Measurements from ENCODE around the gene SLC12A2. TPM values are rescaled to one million over a fixed set of nuclear protein-coding genes. Genes with fewer than 3 reads are reported as not detected.
A peak's percentile ranks its signal among the peaks of the same experiment; 100 is the strongest.

Gene SLC12A2
- total and polyA plus RNA-seq, 7 donors, result 2.8 to 55.9 (median 49.6) TPM

DNA sequence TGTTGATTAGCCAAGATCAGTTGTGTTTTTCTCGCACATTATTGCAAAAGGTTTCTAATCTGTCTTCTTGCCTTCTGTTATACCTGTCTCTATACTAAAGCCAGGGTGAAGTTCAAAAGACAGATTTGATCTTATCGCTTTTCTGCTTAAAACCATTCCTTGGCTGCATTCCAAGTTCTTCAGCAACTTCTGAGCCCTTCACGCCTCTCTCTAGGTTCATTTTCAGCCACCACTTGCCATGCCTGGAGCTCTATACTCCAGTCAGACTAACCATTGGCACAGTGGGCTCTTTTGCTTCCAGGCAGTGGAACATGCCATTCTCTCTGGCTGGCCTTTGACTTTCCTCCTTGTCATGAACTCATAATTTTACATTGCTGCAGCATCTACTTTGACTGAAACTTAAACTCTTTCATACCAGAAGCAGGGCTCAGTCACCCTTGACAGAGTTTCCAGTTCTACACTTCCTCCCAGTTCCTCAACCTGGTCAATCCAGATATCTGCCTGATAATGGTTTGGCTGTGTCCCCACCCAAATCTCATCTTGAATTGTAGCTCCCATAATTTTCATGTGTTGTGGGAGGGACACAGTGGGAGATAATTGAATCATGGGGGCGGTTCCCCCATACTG lies 114.4 kb downstream of the SLC12A2 start:
- intact Hi-C loops (cut with DNase I), result no loop called here
- H3K4me1 ChIP-seq, result peaks cover 0 to 9% (median 6%) of the 10 kb centered on the region in 4 donors
- no peak for TF ChIP-seq POLR2AphosphoS5 (IDR thresholded peaks at IDR 0.05)
- no peak for TF ChIP-seq POLR2A (IDR thresholded peaks at IDR 0.05)
- TF ChIP-seq, protein P1, sequence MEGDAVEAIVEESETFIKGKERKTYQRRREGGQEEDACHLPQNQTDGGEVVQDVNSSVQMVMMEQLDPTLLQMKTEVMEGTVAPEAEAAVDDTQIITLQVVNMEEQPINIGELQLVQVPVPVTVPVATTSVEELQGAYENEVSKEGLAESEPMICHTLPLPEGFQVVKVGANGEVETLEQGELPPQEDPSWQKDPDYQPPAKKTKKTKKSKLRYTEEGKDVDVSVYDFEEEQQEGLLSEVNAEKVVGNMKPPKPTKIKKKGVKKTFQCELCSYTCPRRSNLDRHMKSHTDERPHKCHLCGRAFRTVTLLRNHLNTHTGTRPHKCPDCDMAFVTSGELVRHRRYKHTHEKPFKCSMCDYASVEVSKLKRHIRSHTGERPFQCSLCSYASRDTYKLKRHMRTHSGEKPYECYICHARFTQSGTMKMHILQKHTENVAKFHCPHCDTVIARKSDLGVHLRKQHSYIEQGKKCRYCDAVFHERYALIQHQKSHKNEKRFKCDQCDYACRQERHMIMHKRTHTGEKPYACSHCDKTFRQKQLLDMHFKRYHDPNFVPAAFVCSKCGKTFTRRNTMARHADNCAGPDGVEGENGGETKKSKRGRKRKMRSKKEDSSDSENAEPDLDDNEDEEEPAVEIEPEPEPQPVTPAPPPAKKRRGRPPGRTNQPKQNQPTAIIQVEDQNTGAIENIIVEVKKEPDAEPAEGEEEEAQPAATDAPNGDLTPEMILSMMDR (IDR thresholded peaks at IDR 0.05), result no peak
- no peak for TF ChIP-seq EP300 (IDR thresholded peaks at IDR 0.05)
- 77 to 80% methylated on average over 4 of the region's 4 CpGs for WGBS, 2 donors
- H3K9me3 ChIP-seq, result no peaks in the 10 kb centered on the region
- H3K4me3 ChIP-seq, result no peak overlapping the region
- peaks cover 0 to 9% (median 0%) of the 10 kb centered on the region in 4 donors for H3K36me3 ChIP-seq
- no peak overlapping the region for H3K27ac ChIP-seq
- no peaks in the 10 kb centered on the region for H3K27me3 ChIP-seq
- DNase-seq, result no peak

DNA sequence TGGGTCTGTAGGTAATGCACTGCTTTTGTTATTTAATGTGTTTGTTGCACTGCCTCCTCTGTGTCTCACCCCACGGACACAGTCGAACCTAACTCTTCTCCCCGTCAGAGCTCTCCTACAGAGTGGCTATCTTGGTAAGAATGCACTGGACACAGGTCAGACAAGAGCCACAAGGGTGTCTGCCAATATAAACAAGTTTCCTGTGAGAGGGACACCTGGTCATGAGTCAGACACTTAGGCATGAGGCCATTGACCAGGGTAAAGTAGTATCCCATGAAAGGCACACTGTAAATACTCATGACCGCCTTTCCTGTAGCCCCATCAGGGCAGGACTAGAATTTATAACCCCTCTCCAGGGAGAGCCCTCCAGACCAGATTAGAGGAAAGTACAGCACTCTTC lies 115.5 kb downstream of the SLC12A2 start:
- H3K4me1 ChIP-seq, result peaks cover 0 to 9% (median 6%) of the 10 kb centered on the region in 4 donors
- no peaks in the 10 kb centered on the region for H3K27me3 ChIP-seq
- TF ChIP-seq POLR2AphosphoS5 (IDR thresholded peaks at IDR 0.05) (no peak), POLR2A (IDR thresholded peaks at IDR 0.05) (no peak), EP300 (IDR thresholded peaks at IDR 0.05) (no peak)
- TF ChIP-seq, protein P1 (IDR thresholded peaks at IDR 0.05), result no peak
- no peak overlapping the region for H3K27ac ChIP-seq
- peaks cover 0 to 9% (median 0%) of the 10 kb centered on the region in 4 donors for H3K36me3 ChIP-seq
- no peak overlapping the region for H3K4me3 ChIP-seq
- intact Hi-C loops (cut with DNase I), result no loop called here
- no peaks in the 10 kb centered on the region for H3K9me3 ChIP-seq
- WGBS, 2 donors, result 45 to 80% methylated on average over 4 of the region's 4 CpGs
- no peak for DNase-seq

DNA sequence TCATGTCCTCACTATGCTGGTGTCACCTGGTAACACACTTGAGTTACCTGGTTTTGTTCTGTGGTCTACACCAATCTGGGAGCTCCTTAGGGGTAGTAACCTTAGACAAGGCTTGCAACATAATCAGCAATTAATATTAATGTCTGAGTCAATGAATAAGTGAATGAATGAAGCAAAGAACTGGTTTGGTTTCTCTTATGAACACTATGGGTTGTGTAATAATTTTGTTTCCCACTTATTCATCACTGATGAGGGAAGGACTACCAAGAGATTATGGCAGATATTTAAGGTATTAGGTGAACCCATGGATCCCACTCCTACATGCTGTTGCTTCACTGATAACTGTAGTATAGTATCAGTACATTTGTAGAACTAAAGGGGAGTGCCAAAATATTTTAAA lies 116.0 kb downstream of the SLC12A2 start:
- Histone ChIP-seq H3K27me3 (no peaks in the 10 kb centered on the region), H3K9me3 (no peaks in the 10 kb centered on the region), H3K4me3 (no peak overlapping the region), H3K4me1 (peaks cover 0 to 9% (median 6%) of the 10 kb centered on the region in 4 donors), H3K36me3 (peaks cover 0 to 9% (median 0%) of the 10 kb centered on the region in 4 donors), H3K27ac (no peak overlapping the region)
- TF ChIP-seq, protein P1 (IDR thresholded peaks at IDR 0.05), result no peak
- no peak for TF ChIP-seq EP300 (IDR thresholded peaks at IDR 0.05)
- no peak for TF ChIP-seq POLR2A (IDR thresholded peaks at IDR 0.05)
- TF ChIP-seq POLR2AphosphoS5 (IDR thresholded peaks at IDR 0.05), result no peak
- intact Hi-C loops (cut with DNase I), result loop anchor here (5.0 kb wide), 1 partner anchor 322 kb away; no protein-coding TSS in a partner anchor
- no peak for DNase-seq

DNA sequence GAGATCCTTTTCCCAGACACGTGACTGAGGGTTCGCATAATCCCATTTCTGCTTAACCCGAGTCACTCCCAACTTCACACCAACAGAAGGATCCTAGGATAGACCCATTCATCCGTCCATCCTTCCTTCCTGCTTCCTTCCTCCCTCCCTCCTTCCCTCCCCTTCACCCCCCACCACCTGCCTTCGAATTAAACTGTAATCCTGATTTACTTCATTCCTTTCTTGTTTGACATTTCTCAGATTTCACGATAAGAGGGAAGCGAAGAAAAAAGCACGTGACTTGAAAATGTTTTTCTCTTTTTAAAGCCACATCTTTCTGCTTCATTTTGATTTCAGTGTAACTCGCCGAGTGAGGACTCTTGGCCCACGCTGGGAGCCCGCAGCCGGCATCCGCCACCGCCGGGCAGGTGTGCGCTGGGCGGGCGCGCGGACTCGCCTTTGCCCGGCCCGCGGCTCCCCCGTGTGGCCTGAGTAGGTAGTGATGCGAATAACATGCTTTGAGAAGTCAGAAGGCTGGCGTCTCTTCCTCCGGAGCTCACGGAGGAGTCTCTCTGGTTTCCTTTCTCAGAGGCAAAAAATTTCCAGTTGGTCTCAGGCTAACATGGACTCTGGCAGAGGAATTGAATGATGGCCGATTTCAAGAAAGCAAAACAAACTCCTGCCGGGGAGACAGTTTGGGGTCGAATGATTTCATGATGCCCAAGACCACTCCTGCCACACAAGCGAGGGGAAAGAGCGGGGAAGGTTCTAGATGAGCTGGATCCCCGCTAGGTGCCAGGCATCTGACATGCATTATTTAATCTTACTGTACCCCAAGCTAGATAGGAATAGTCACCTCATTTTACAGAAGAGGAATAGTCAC lies 117.7 kb downstream of the SLC12A2 start:
- Histone ChIP-seq H3K36me3 (peaks cover 0 to 9% (median 0%) of the 10 kb centered on the region in 4 donors), H3K4me1 (peaks cover 0 to 9% (median 6%) of the 10 kb centered on the region in 4 donors), H3K27me3 (peaks cover 0 to 2% (median 0%) of the 10 kb centered on the region in 3 donors), H3K27ac (no peak overlapping the region), H3K4me3 (peak overlapping the region in 2 of 4 donors; percentile 19 to 24), H3K9me3 (no peaks in the 10 kb centered on the region)
- DNase-seq, result peak; percentile 89
- no peak for TF ChIP-seq EP300 (IDR thresholded peaks at IDR 0.05)
- TF ChIP-seq, protein P1 (IDR thresholded peaks at IDR 0.05), result peak; percentile 73 to 88 (median 78)
- intact Hi-C loops (cut with DNase I), result loop anchor here (1.0 to 5.0 kb wide), 3 partner anchors 324 to 637 kb away; no protein-coding TSS in a partner anchor
- WGBS, 2 donors, result 10 to 14% methylated on average over 36 of the region's 36 CpGs
